DMS153 treated with DMSO at 0.1 percent for 48 hours (cell line): ENCODE measurements around the gene CDCA3.
A peak's percentile ranks its signal among the peaks of the same experiment; 100 is the strongest.

Experiments
- DNase-seq: peaks from one replicate; lab custom pipeline; 2025; ENCODE audit not compliant: unreplicated experiment; lab: John Stamatoyannopoulos, UW

The CDCA3 gene

GRCh38 chr12:6833189-6833890, 17.7 kb downstream of the CDCA3 start:
- DNase-seq = no peak

GRCh38 chr12:6832125-6832524, 19.0 kb downstream of the CDCA3 start:
- no peak for DNase-seq

GRCh38 chr12:6831450-6831995, 19.6 kb downstream of the CDCA3 start:
- DNase-seq = no peak

GRCh38 chr12:6830999-6831398, 20.1 kb downstream of the CDCA3 start:
- DNase-seq = no peak

- no peak for DNase-seq
These were observed 20.7 kb downstream of the CDCA3 start for GRCh38 chr12:6830286-6830890.

GRCh38 chr12:6829536-6830220, 21.4 kb downstream of the CDCA3 start:
- DNase-seq = no peak

- DNase-seq = no peak
These were observed 22.1 kb downstream of the CDCA3 start for GRCh38 chr12:6828781-6829535.

- DNase-seq = peak; percentile 22
These were observed 22.9 kb downstream of the CDCA3 start, which contains the start of gene P3H3 for GRCh38 chr12:6827982-6828780. Gene P3H3, plus strand, starts transcription at chr12:6828407. Its CDS starts 34 bp downstream, at chr12:6828441.

GRCh38 chr12:6827437-6827911, 23.6 kb downstream of the CDCA3 start:
- DNase-seq = peak; percentile 55

- no peak for DNase-seq
These were observed 24.2 kb downstream of the CDCA3 start for GRCh38 chr12:6826734-6827436.

- no peak for DNase-seq
These were observed 24.9 kb downstream of the CDCA3 start for GRCh38 chr12:6826125-6826733.

- peak; percentile 83 for DNase-seq
These were observed 25.5 kb downstream of the CDCA3 start for GRCh38 chr12:6825398-6826124.

- DNase-seq = no peak
These were observed 26.1 kb downstream of the CDCA3 start for GRCh38 chr12:6824901-6825381.

GRCh38 chr12:6824085-6824775, 26.9 kb downstream of the CDCA3 start:
- no peak for DNase-seq

GRCh38 chr12:6823182-6824084, 27.7 kb downstream of the CDCA3 start:
- DNase-seq = no peak

GRCh38 chr12:6822426-6823135, 28.5 kb downstream of the CDCA3 start:
- DNase-seq = no peak
